ENCODE results near the gene SIGLECL1. TPM values are rescaled to one million over a fixed set of nuclear protein-coding genes. Genes with fewer than 3 reads are reported as not detected.

SIGLECL1 gene
- total RNA-seq, 1 donor: not detected

GRCh38 chr19:51259348-51260245, 8.7 kb downstream of the SIGLECL1 start:
- no peak overlapping the region for H3K4me3 ChIP-seq (ENCODE audit: low read depth, low read length)
- TF ChIP-seq CTCF (IDR thresholded peaks at IDR 0.05; ENCODE audit: insufficient read depth, low read length): peak; percentile 77
- peak; percentile 36 for DNase-seq (ENCODE audit: low read depth)

- DNase-seq (ENCODE audit: low read depth): no peak
- H3K4me3 ChIP-seq (ENCODE audit: low read depth, low read length): no peak overlapping the region
- TF ChIP-seq CTCF (IDR thresholded peaks at IDR 0.05; ENCODE audit: insufficient read depth, low read length): no peak
Observed at GRCh38 chr19:51263808-51264207, 12.9 kb downstream of the SIGLECL1 start.

- no peak for TF ChIP-seq CTCF (IDR thresholded peaks at IDR 0.05; ENCODE audit: insufficient read depth, low read length)
- no peak for DNase-seq (ENCODE audit: low read depth)
- H3K4me3 ChIP-seq (ENCODE audit: low read depth, low read length): no peak overlapping the region
Observed at GRCh38 chr19:51271067-51271466, 20.2 kb downstream of the SIGLECL1 start.

- H3K4me3 ChIP-seq (ENCODE audit: low read depth, low read length): no peak overlapping the region
- TF ChIP-seq CTCF (IDR thresholded peaks at IDR 0.05; ENCODE audit: insufficient read depth, low read length): no peak
- no peak for DNase-seq (ENCODE audit: low read depth)
Observed at GRCh38 chr19:51272183-51272810, 21.4 kb downstream of the SIGLECL1 start.

- DNase-seq (ENCODE audit: low read depth): no peak
- no peak for TF ChIP-seq CTCF (IDR thresholded peaks at IDR 0.05; ENCODE audit: insufficient read depth, low read length)
- no peak overlapping the region for H3K4me3 ChIP-seq (ENCODE audit: low read depth, low read length)
Observed at GRCh38 chr19:51274049-51274770, 23.3 kb downstream of the SIGLECL1 start.

GRCh38 chr19:51277112-51277511, 26.2 kb downstream of the SIGLECL1 start:
- TF ChIP-seq CTCF (IDR thresholded peaks at IDR 0.05; ENCODE audit: insufficient read depth, low read length): no peak
- no peak overlapping the region for H3K4me3 ChIP-seq (ENCODE audit: low read depth, low read length)
- DNase-seq (ENCODE audit: low read depth): no peak

Data from fibroblast of the aortic adventitia (primary cell).